NCI-H526 treated with DMSO at 0.1 percent for 48 hours (cell line): ENCODE results near the gene HNRNPA0.

Source experiments
- DNase-seq: peaks from one replicate; lab custom pipeline; 2025; lab: John Stamatoyannopoulos, UW

HNRNPA0 gene

GRCh38 chr5:137754961-137755762 is 999 bp upstream of the HNRNPA0 start:
- no peak for DNase-seq

- no peak for DNase-seq
Observed at GRCh38 chr5:137753691-137754187, 424 bp downstream of the HNRNPA0 start.

GRCh38 chr5:137752905-137753690 is 1.1 kb downstream of the HNRNPA0 start:
- DNase-seq = peak; percentile 22

GRCh38 chr5:137751869-137752491 is 2.2 kb downstream of the HNRNPA0 start:
- peak; percentile 56 for DNase-seq

- DNase-seq = peak; percentile 9
Observed at GRCh38 chr5:137750436-137750835, 3.7 kb downstream of the HNRNPA0 start.

GRCh38 chr5:137747848-137748247 is 6.3 kb downstream of the HNRNPA0 start:
- DNase-seq = no peak

GRCh38 chr5:137743031-137743640 is 11.0 kb downstream of the HNRNPA0 start:
- peak; percentile 49 for DNase-seq

- DNase-seq = peak; percentile 46
Observed at GRCh38 chr5:137741718-137742117, 12.4 kb downstream of the HNRNPA0 start.

- DNase-seq = no peak
Observed at GRCh38 chr5:137739737-137740136, 14.4 kb downstream of the HNRNPA0 start.

GRCh38 chr5:137738947-137739346 is 15.2 kb downstream of the HNRNPA0 start:
- DNase-seq = peak; percentile 69

GRCh38 chr5:137737349-137738131 is 16.6 kb downstream of the HNRNPA0 start:
- no peak for DNase-seq

- DNase-seq = no peak
Observed at GRCh38 chr5:137736496-137736895, 17.7 kb downstream of the HNRNPA0 start.

GRCh38 chr5:137735555-137736284 is 18.4 kb downstream of the HNRNPA0 start, which contains the start of gene KLHL3:
TSS of gene KLHL3 (minus strand) at chr5:137736089. CDS start at chr5:137735646, 443 bp downstream.
- peak; percentile 74 for DNase-seq

GRCh38 chr5:137734962-137735554 is 19.1 kb downstream of the HNRNPA0 start:
- peak; percentile 32 for DNase-seq

- no peak for DNase-seq
Observed at GRCh38 chr5:137734331-137734730, 19.8 kb downstream of the HNRNPA0 start.

- DNase-seq = no peak
Observed at GRCh38 chr5:137733922-137734321, 20.2 kb downstream of the HNRNPA0 start.

- DNase-seq = no peak
Observed at GRCh38 chr5:137733006-137733405, 21.2 kb downstream of the HNRNPA0 start.

GRCh38 chr5:137731176-137731575 is 23.0 kb downstream of the HNRNPA0 start:
- DNase-seq = no peak

- no peak for DNase-seq
Observed at GRCh38 chr5:137730336-137730735, 23.8 kb downstream of the HNRNPA0 start.

- no peak for DNase-seq
Observed at GRCh38 chr5:137728048-137728447, 26.1 kb downstream of the HNRNPA0 start.
